GM18909 (cell line): ENCODE measurements around the gene TACC2.

Experiments
- ATAC-seq: cut with Tn5 transposase; IDR thresholded peaks from one replicate; pipeline ENCODE4 v1.9.1; 2021; ENCODE audit warnings: mild to moderate bottlenecking; ENCODE audit not compliant: unreplicated experiment, poor library complexity

Gene TACC2

DNA sequence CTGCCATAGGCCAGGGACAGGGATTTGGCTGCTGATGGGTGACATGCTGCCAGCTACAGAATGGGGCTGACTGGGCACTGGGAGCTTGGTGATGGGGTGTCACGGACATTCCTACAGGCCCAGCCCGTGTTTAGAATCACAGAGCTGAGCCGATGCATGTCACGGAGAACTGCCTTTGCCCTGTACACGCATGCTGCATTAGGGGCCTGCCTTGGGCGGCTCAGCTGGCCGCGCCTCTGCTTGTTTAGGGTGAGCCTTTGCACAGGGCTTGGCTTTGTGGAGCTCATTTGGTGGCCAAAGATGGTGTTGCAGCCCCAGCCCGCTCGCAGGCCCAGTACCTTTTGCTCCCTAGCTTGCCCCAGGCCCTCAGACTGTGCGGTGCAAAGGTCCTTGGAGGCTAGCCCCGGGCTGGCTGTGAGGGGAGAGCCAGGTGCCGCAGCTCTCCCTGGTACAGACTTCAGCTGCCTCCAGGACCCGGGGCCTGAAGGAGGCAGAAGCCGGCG lies 173.8 kb downstream of the TACC2 start:
- no peak for ATAC-seq

DNA sequence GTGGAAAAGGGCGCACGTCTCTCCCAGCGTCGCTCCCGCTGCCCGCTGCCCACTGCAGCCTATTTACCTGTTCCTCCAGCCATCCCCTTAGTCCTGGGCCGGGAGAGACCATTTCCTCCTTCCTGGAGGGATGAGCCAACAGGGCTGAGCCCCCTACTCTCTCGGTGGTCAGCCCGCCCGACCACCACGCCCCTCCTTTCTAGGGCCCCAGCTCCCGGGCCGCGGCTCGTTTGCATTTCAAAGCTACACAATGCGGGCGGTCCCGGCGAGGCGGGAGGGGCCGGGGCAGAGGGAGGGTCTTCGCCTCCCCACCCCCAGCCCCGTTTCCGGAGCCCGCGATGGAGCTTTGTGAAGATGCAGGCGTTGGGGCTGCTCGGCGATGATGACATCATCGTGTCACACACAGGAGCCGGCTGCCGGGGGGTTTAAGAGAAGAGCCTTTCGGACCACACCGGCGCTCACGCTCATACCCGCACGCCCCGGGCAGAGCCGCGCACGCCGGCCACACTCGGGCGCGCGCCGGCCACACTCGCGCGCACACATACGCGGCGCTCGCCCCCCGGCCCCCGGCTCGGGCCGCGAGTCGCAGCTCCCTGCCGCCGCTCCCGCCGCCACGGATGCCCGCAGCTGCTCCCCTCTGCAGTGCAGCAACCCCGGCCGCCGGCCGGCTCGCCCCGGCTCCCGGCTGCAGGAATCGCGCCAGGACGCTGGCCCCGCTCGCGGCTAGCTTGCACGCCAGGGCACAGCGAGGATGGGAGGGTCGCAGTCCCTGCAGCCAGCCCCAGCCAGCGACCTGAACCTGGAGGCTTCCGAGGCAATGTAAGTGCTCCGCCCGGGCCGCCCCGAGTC lies 174.4 kb downstream of the TACC2 start:
- no peak for ATAC-seq

DNA sequence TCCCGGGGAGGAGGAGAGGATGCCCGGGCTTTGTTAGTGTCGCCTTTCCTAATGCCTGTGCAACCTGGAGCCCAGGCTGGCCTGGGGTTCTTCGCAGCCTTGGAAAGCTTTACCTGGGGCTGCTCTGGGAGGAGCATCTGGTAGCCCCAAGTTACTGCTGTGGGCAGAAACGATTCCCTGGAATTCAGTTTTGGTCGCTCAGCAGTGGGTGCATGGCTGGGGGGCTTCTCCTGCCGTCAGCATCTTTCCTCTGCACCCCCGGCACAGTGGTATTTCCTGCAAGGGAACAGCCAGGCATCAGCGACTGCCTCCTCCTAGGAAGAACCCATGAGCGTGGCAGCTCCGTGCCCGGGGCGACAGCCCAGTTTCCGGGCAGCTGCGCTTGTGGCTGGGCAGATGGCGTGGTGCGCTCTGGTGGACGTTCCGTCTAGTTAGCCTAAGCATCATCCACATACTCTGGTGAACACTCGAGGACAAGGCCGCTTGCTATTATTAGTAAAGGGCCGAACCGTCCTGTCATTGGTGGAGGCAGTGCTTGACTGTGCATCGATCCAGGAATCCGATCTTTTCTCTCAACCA lies 175.1 kb downstream of the TACC2 start:
- ATAC-seq = no peak

DNA sequence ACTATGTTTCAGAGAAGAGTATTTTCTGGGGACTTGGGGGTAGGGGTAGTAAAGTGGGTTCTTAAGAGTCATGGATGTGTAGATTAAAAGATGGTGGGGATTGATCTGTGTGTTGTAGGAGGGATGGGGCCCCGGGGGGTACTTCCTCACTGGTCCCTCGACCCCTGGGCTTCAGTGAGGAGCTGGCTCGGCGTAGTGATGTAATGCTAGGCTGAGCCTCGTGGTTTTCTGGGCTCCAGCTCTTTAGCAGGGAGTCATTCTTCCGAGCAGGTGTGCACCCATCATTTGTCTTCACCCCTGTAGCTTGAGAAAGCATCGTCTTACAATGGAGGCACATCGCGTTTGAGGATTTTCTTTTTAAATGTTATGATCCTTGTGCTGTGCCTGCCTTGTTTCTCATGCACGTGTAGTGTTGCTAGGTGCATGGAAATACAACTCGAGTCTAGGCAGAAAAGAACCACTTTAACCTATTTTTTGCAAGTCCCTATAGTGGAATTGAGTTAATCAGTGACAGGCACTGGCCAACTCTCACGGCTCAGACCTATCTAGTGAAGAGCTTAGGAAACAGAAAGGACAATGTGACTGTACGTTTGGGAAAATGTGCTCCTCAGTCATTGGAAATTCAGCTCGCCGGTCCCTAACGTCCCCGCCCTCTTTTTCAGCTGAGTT lies 176.0 kb downstream of the TACC2 start:
- no peak for ATAC-seq

DNA sequence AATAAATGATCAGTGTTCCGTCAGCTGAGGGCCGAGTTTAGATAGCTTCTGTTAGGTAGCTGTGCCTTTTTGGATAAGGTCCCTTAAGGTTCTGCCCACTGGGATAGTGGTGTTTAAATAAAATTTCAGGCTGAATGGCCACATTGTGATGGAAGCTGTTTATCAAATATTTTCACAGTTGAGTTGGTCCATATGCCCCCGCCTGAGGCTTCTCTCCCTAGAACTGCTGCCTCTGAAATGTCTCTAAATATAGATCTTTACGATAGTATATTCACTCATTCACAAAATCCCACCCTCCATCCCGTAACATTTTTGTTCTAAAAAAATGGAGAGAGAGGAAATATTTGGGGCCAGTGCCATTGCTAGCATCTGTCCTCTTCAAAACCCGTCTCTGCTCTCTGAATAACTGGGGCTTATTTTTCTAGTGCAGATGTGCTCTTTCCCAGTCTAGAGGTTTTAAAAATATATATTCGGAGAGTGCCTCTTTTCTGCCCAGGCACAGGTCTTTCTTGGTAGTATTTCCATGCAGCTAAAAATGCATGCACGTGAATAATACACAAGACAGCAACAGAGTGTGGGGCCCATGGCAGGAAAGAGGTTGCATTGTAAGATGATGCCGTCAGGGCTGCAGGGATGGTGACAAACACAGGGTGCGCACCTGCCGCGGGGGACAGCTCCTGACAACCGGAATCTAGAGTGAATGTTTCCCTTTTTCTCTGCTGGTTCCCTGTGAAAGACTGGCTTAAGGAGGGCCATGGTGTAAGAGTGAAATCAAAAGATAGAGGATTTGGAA lies 176.7 kb downstream of the TACC2 start:
- no peak for ATAC-seq

DNA sequence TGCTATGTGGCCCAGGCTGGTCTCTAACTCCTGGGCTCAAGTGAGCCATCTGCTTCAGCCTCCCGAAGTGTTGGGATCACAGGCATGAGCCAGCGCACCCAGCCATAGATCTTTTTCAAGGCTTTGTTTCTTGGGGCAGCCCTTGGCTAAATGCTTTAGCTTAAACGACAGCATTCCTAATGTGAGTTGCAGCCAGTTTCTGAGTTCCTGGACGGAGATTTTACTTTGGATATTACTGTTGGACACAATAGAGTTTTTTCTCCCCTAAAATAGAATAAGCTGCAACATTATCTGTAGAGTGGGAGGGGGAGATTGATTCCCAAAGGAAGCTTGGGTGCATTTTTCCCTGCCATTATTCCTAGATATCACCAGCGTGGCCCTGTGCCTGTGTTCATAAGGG lies 179.1 kb downstream of the TACC2 start:
- no peak for ATAC-seq

DNA sequence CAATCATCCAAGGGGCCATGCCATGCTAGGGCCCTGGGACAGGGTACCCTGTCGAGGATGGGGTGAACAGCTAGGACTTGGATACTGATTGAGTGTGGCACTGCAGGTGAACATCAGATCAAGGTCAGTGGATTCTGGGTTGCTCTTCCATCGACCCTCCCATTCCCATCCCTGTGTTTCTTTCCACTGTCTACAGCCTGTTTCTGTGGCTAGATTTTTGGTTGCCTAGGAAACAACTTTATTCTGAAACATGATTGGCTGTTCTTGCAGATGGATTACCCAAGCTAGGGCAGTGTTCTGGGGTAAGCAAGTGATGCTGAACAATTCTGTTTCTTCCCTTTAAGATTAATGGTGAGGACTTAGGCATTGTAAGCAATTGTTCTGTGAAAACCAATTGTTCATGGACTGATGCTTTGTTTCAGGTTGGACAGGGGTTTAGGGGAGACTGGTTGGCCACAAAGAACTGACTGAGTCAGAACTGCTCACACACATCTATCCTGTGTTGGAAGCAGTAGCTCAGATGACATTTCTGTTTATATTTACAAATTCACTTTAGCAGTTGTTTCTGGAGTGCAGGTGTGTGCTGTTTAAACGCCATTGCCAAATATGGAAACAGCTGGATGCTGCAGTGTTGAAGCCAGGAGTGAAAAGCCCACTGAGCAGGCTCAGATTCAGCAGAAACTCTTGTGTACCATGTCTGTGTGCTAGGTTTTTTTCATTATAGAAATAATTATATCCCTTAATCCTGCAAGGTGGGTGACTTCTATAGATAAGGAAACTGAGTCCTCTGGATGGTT lies 179.8 kb downstream of the TACC2 start:
- no peak for ATAC-seq

DNA sequence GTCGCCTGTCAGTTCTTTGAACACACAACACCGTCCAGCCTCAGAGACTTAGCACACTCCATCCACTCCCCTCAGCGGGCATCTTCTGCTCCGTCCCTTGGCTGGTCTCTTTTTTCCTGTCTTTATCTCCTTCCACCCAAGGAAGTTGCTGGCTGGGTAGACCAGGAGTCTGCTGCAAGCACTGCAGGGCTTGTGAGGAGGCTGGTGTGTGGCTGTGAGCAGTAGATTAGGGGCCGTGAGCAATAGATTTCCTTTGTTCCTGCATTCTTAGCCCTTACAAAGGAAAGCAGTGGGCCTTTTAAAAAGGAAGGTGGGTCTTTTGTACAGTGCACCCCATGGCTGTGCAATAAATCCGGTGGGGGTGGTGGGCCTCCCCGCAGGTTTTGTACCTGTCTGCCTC lies 181.8 kb downstream of the TACC2 start:
- no peak for ATAC-seq

DNA sequence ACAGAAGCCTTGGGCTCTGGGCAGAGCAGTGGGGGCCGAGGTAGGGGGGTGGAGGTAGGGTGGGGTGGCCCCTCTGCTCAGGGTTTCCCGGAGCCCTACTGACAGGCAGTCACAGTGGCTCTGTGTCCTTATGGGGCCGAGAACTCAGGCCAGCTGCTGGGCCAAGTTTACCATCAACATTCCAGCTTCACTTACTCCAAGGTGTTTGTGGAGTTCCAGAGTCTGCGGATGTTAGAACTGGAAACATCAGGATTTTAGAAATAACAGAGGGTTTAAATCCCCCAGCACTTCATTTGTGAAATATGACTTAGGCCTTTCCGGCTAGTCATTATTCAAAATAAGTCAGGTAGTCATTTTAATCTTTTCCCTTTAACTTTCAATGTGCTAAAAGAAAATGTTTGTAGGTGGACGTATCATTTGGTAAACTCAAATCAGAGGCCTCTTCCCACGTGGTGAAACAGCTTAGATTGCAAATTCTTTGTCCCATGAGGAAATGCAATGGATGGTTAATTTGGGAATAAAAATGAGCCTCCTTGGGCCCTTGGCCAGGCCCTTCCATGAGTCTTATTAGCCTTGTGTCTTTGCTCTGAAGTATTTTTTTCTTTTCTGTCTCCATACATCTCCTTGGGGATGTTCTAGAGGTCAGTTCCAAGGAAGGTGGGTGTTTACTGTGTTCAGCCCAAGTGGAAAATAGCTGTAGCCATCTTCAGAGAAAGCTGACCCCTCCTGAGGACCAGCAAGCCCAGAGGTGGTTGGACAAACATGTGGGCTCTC lies 182.5 kb downstream of the TACC2 start:
- no peak for ATAC-seq

DNA sequence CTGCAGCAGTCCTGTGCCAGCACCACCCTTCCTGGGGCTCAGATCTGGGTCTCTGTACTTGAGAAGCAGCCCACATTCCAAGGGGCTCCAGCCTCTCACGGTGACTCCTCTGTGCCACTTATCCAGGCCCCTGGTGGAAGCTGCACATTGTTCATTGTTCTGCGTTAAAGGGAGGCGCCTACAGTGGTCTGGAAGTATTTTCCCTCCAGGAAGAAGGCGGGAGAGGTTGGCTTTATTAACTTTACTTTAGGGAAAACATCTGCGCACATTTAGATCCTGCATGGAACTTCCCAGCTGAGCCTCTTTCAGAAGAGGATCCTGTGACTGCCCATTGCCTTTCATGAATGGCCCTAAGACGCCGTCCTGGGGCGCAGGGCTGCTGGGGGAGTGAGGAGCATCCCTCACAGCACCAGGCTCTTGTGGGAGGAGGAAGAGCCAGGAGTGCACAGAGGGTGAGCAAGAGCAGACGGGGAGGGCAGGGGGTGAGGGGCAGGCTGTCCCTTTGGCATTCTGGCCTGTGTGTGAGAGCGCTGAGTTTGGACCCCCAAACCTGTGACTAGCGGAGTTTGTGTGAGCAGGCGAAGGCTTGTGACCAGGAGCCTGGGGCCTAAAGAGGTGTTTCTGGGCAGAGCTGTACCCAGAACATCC lies 183.5 kb downstream of the TACC2 start:
- no peak for ATAC-seq

DNA sequence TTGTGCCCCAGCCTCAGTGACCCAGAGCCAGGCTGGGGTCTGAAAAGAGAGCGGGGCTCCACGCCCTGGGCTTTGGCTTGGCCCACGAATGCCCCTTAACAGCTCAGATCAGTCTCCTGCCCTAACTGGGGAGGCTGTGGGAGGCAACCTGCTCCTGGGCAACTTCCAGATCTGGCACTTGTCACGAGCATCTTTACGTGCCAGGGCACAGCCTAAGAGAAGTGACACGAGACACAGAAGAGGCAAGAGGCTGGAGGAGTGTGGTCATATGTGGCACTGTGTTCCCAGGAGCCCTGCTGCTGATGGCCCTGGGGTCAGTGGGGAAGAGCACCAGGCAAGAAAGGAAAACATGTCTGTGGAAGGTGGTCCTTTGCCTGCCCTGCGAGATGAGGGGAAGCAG lies 184.4 kb downstream of the TACC2 start:
- ATAC-seq = no peak

DNA sequence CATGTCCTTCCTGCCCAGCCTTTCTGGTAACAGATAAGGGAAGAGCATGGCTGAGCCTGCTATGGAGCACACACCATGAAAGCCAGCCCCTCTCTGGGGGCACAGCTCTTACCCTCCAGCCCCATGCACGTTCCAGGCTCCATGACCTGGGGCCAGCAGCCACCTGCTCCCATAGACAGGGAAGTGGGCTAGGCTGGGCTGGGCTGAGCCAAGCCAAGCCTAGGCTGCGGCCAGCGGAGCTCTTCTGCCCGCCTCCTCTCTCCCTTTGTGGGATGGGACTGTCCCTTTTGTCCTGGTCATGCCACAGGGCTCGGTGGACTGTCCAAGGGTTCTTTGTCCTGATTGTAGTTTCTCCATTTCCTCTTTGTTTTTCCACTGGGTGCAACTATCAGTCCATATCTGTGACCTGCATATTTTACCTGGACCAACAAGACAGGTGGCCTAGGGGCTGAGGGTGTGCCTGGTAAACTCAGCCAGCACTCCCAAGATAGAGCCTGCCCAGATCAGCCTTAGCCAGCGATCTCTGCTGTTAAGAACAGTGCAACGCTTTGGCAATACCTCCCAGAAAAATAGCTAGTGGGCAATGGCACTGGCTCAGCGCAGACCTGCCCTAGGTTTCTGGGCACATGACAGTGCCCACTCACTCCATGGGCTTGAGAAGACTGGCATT lies 184.9 kb downstream of the TACC2 start:
- ATAC-seq = no peak

DNA sequence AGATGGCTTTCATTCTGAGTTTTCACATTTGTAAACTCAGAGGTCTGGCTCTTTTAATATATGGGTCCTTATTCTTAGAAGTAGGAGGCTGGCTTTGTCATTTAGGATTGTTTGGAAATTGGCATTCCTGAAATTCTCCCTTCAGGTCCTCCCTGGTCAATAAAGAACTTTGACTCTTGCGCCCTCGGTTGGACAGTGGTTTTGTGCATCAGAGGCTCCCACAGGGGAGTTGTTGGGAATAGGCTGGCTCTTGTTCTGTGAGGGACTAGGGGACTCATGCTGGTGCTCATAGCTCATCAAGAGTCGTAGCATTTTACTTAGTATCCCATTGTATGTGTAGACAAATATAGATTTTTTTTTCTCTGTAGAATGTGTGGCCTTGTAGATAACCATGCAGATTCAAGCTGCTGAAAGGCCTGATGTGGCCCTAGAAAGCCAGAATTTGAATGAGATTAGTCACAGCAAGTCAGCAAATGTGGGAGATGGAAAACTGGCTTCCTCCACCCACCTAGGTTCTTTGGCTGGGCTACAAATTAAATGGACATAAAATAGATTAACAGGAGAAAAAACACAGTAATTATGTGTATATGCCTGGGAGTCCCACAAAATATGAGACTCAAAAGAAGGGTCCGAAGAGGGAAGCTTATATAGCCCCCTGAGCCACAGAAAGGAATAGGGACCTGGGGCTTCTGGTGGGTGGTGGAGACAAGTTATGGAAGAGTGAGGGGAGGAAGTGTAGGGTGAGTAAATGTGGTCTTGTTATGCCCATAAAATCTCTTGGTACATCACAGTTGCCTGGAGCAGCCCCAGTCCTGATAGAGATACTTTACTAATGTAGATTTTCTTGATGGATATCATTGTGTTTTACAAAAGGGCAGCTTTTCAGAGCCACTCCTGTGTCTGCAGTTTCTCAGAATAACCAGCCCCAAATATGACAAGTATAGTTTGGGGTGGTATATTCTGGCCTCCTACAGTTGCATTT lies 187.6 kb downstream of the TACC2 start:
- no peak for ATAC-seq

DNA sequence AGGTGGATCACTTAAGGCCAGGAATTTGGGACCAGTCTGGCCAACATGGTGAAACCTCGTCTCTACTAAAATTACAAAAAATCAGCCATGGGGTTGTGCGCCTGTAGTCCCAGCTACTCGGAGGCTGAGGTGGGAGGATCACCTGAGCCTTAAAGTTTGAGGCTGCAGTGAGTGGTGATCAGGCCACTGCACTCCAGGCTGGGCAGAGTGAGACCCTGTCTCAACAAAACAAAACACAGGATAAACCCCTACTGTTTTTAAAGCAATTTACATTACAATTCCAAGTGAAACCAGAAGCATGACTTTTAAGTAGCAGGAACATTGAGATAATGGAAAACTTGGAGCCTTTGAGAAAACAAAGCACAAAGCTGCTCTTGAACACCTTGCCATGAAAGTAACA lies 189.7 kb downstream of the TACC2 start:
- no peak for ATAC-seq

DNA sequence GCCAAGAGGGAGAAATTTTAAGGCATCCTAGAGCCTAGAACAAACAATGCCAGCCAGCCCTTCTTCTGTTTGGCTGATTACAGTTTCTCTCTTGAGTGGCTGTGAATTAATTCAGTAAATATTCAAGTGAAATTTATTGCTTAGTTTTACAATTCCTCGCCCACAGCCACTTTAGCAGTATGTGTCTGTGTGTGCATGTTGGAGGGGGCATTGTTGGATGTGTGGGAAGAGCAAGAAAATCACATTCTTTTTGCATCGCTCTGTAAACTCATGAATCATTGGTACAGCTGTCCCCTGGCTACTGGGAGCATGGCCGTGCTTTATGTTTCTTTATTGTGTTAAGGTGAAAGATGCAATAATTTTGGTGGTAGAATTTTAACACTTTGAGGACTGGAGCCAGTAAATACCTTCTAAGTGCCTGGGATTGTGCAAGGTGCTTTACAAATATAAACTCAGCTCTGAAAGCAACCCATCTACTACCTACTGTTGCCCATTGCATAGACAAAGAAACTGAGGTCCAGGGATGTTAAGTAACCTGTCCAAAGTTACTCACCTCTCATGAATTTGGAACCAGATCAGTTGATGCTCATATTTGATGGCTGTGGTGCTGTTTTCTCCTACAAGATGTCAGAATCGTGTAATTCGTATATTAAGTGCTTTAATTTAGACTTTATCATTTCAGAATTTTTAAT lies 192.2 kb downstream of the TACC2 start:
- ATAC-seq = no peak

DNA sequence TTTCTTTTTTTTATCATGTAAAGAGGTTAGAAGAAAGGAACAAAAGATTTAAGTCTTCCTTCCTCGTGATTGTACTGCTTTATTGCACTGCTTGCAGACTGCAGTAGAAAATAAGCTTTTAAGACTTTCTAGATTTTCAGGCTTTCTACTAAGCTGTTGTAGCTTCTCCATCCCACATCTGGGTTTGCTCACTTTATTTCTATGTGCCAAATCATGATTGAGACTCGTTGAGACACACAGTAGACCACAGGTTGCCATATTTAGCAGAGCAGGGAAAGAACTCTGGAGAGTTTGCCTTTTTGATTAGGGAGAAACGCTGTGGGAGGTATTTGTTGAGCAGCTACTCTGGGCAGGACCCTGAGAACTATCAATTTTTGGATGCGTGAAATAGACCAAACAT lies 192.9 kb downstream of the TACC2 start:
- ATAC-seq = no peak
